HFFc6 (cell line): ENCODE data around the gene GGCX. TPM values are rescaled to one million over a fixed set of nuclear protein-coding genes. Genes with fewer than 3 reads are reported as not detected.

Experiments used
- DNase-seq: peaks from one replicate; pipeline ENCODE4 v3.0.0-alpha.2; 2018
- H3K27ac Mint-ChIP-seq: 2 replicates; pipeline ENCODE4 v1.8.0; 2020; ENCODE audit warnings: mild to moderate bottlenecking, mixed read lengths
- H3K27me3 Mint-ChIP-seq: 2 replicates; pipeline ENCODE4 v1.8.0; 2021; ENCODE audit warnings: mild to moderate bottlenecking, moderate library complexity, mixed read lengths; ENCODE audit not compliant: insufficient read depth
- H3K36me3 Mint-ChIP-seq: 2 replicates; pipeline ENCODE4 v1.8.0; 2021; ENCODE audit warnings: low read depth, mixed read lengths
- H3K4me1 Mint-ChIP-seq: 2 replicates; pipeline ENCODE4 v1.8.0; 2020; ENCODE audit warnings: low read depth, mixed read lengths
- H3K4me3 Mint-ChIP-seq: 2 replicates; pipeline ENCODE4 v1.8.0; 2020; ENCODE audit warnings: mild to moderate bottlenecking, moderate library complexity, mixed read lengths
- H3K9me3 Mint-ChIP-seq: 2 replicates; pipeline ENCODE4 v1.8.0; 2020; ENCODE audit warnings: mild to moderate bottlenecking, mixed read lengths
- CTCF ChIP-seq: fragments of 200-600 bp; sonication (generic); IDR thresholded peaks from 2 replicates; pipeline ENCODE4 v1.5.0; 2021; ENCODE audit warnings: antibody characterized with exemption, mild to moderate bottlenecking
- total RNA-seq, 6 experiments: library from RNA; stranded (reverse); fragmentation: NEBNext Ultra II Directional; extraction: Animal tissue kit (Norgen Biotek cat#: 25700); gene quantifications; 2 replicates in 1 of 6; 3 replicates in 5 of 6; pipeline ENCODE4 v1.2.3, GENCODE V29; 2021

Gene GGCX
- total RNA-seq, 6 experiments from 2014 or later, result 55.9 to 68.9 (median 62.4) TPM

GRCh38 chr2:85549826-85550225 lies 11.5 kb downstream of the GGCX start:
- Mint-ChIP-seq H3K4me1 (peaks cover 59% of the 10 kb centered on the region), H3K27me3 (peaks cover 3% of the 10 kb centered on the region; the same call in 1 of the 2 replicates), H3K9me3 (no peaks in the 10 kb centered on the region), H3K27ac (peak overlapping the region; percentile 83), H3K36me3 (peaks cover 28% of the 10 kb centered on the region), H3K4me3 (peak overlapping the region; percentile 64)
- DNase-seq, result peak; percentile 80
- TF ChIP-seq CTCF, result no peak

- TF ChIP-seq CTCF, result no peak
- Mint-ChIP-seq H3K4me3 (no peak overlapping the region), H3K27ac (peak overlapping the region; percentile 83), H3K27me3 (peaks cover 3% of the 10 kb centered on the region; the same call in 1 of the 2 replicates), H3K36me3 (peaks cover 29% of the 10 kb centered on the region), H3K4me1 (peaks cover 65% of the 10 kb centered on the region), H3K9me3 (no peaks in the 10 kb centered on the region)
- no peak for DNase-seq
Observed at GRCh38 chr2:85549095-85549494, 12.2 kb downstream of the GGCX start.

GRCh38 chr2:85548608-85548900 lies 12.7 kb downstream of the GGCX start:
- no peak for DNase-seq
- Mint-ChIP-seq H3K4me3 (no peak overlapping the region), H3K9me3 (no peaks in the 10 kb centered on the region), H3K27ac (peak overlapping the region; percentile 64), H3K27me3 (peaks cover 3% of the 10 kb centered on the region; the same call in 1 of the 2 replicates), H3K36me3 (peaks cover 34% of the 10 kb centered on the region), H3K4me1 (peaks cover 71% of the 10 kb centered on the region)
- TF ChIP-seq CTCF, result no peak

GRCh38 chr2:85547859-85548607 lies 13.3 kb downstream of the GGCX start:
- Mint-ChIP-seq H3K4me1 (peaks cover 76% of the 10 kb centered on the region), H3K4me3 (no peak overlapping the region), H3K27ac (peak overlapping the region; percentile 64), H3K9me3 (no peaks in the 10 kb centered on the region), H3K36me3 (peaks cover 38% of the 10 kb centered on the region), H3K27me3 (peaks cover 7% of the 10 kb centered on the region)
- no peak for TF ChIP-seq CTCF
- DNase-seq, result no peak

- H3K4me3 Mint-ChIP-seq, result no peak overlapping the region
Observed at GRCh38 chr2:85547089-85547858, 14.0 kb downstream of the GGCX start.

More at GRCh38 chr2:85547089-85547858, 14.0 kb downstream of the GGCX start:
- peaks cover 46% of the 10 kb centered on the region for H3K36me3 Mint-ChIP-seq
- H3K27ac Mint-ChIP-seq, result peak overlapping the region; percentile 64
- peaks cover 7% of the 10 kb centered on the region for H3K27me3 Mint-ChIP-seq
- no peak for TF ChIP-seq CTCF
- no peaks in the 10 kb centered on the region for H3K9me3 Mint-ChIP-seq
- DNase-seq, result no peak
- H3K4me1 Mint-ChIP-seq, result peaks cover 84% of the 10 kb centered on the region
